Thymus (tissue), 11 donors: ENCODE results near the gene CDKL4. TPM values are rescaled to one million over a fixed set of nuclear protein-coding genes. Genes with fewer than 3 reads are reported as not detected.
A peak's percentile ranks its signal among the peaks of the same experiment; 100 is the strongest.

Experiments used
- DNase-seq, 9 donors: peaks; one replicate each; pipeline ENCODE4 v3.0.0-alpha.2; 2013; ENCODE audit warnings: low spot score in 9 of 9, low read depth in 6 of 9, missing footprints in 1 of 9
- H3K27ac ChIP-seq, 2 donors: one replicate each; pipeline ENCODE4 v1.5.1; 2013; ENCODE audit warnings: control low read depth in 1 of 2, low read depth in 1 of 2, low read length in 1 of 2, mild to moderate bottlenecking in 1 of 2, moderate library complexity in 1 of 2
- H3K27me3 ChIP-seq, 2 donors: one replicate each; pipeline ENCODE4 v1.5.1; 2013; ENCODE audit warnings: low read length in 1 of 2; ENCODE audit not compliant: control insufficient read depth in 2 of 2, insufficient read depth in 1 of 2
- H3K36me3 ChIP-seq, 2 donors: one replicate each; pipeline ENCODE4 v1.5.1; 2013; ENCODE audit warnings: low read length in 1 of 2, mild to moderate bottlenecking in 1 of 2, moderate library complexity in 1 of 2; ENCODE audit not compliant: control insufficient read depth in 2 of 2, insufficient read depth in 2 of 2
- H3K4me1 ChIP-seq, 2 donors: one replicate each; pipeline ENCODE4 v1.5.1; 2013; ENCODE audit warnings: low read length in 2 of 2; ENCODE audit not compliant: control insufficient read depth in 2 of 2, insufficient read depth in 2 of 2
- H3K4me3 ChIP-seq, 2 donors: one replicate each; pipeline ENCODE4 v1.5.1; 2013; ENCODE audit warnings: low read length in 2 of 2, control low read depth in 1 of 2, mild to moderate bottlenecking in 1 of 2
- H3K9me3 ChIP-seq, 2 donors: one replicate each; pipeline ENCODE4 v1.5.1; 2013; ENCODE audit warnings: low read length in 1 of 2, mild to moderate bottlenecking in 1 of 2; ENCODE audit not compliant: control insufficient read depth in 2 of 2, insufficient read depth in 1 of 2
- WGBS: extraction: QIAGEN DNeasy Blood & Tissue Kit; methylation state at CpG from one replicate; pipeline ENCODE4 v1.1.7; 2013; 5-methylcytosine and 5-hydroxymethylcytosine counted together
- polyA plus RNA-seq: library from polyadenylated mRNA; stranded (reverse); fragments of 200-250 nt; gene quantifications from one replicate; pipeline ENCODE4 v1.2.3, GENCODE V29; 2013
- total RNA-seq: library from RNA; stranded (reverse); fragments of 120-200 nt; gene quantifications from one replicate; pipeline ENCODE4 v1.2.4, GENCODE V29; 2013
- donor health status: healthy.

Gene CDKL4
- total and polyA plus RNA-seq, 2 donors, result 0.43 to 0.99 TPM

- no peak for DNase-seq
- H3K4me3 ChIP-seq, result no peak overlapping the region
- H3K9me3 ChIP-seq, result no peaks in the 10 kb centered on the region
- no peak overlapping the region for H3K27ac ChIP-seq
- no peaks in the 10 kb centered on the region for H3K36me3 ChIP-seq
- WGBS, result 92% methylated on average over 3 of the region's 3 CpGs
- H3K27me3 ChIP-seq, result no peaks in the 10 kb centered on the region
- H3K4me1 ChIP-seq, result peaks cover 8 to 19% of the 10 kb centered on the region in 2 donors
These were observed 110.4 kb downstream of the CDKL4 start for GRCh38 chr2:39133215-39133851.

GRCh38 chr2:39128919-39129391 is 114.8 kb downstream of the CDKL4 start:
- peak in 4 of 9 donors; percentile 22 to 68 (median 38) for DNase-seq
- WGBS, result 25% methylated on average over 1 of the region's 1 CpG
- H3K27ac ChIP-seq, result peak overlapping the region in 1 of 2 donors; percentile 67
- H3K4me1 ChIP-seq, result peaks cover 3 to 16% of the 10 kb centered on the region in 2 donors
- no peaks in the 10 kb centered on the region for H3K27me3 ChIP-seq
- no peaks in the 10 kb centered on the region for H3K9me3 ChIP-seq
- H3K4me3 ChIP-seq, result no peak overlapping the region
- H3K36me3 ChIP-seq, result no peaks in the 10 kb centered on the region

GRCh38 chr2:39127973-39128372 is 115.8 kb downstream of the CDKL4 start:
- WGBS, result 80% methylated on average over 1 of the region's 1 CpG
- H3K27ac ChIP-seq, result no peak overlapping the region
- H3K4me1 ChIP-seq, result peaks cover 6 to 24% of the 10 kb centered on the region in 2 donors
- H3K9me3 ChIP-seq, result no peaks in the 10 kb centered on the region
- DNase-seq, result peak in 1 of 9 donors; percentile 28
- no peak overlapping the region for H3K4me3 ChIP-seq
- H3K36me3 ChIP-seq, result no peaks in the 10 kb centered on the region
- no peaks in the 10 kb centered on the region for H3K27me3 ChIP-seq

Other genes with a start within 250 kb of the CDKL4 start
- 12.5 TPM for gene SOS1, start 122.9 kb downstream of the CDKL4 start, total RNA-seq
- gene SOS1, start 122.9 kb downstream of the CDKL4 start, polyA plus RNA-seq, result 10.4 TPM
- 11.0 TPM for gene MAP4K3, start 193.3 kb upstream of the CDKL4 start, total RNA-seq
- 19.5 TPM for gene MAP4K3, start 193.3 kb upstream of the CDKL4 start, polyA plus RNA-seq